ENCODE data around the gene NOTCH1.
A peak's percentile ranks its signal among the peaks of the same experiment; 100 is the strongest.
"Not testable (repeated sequence)": the region's sequence is repeated elsewhere in the genome, so short reads cannot be mapped to it uniquely, and the experiment has no call there.

The NOTCH1 gene

DNA sequence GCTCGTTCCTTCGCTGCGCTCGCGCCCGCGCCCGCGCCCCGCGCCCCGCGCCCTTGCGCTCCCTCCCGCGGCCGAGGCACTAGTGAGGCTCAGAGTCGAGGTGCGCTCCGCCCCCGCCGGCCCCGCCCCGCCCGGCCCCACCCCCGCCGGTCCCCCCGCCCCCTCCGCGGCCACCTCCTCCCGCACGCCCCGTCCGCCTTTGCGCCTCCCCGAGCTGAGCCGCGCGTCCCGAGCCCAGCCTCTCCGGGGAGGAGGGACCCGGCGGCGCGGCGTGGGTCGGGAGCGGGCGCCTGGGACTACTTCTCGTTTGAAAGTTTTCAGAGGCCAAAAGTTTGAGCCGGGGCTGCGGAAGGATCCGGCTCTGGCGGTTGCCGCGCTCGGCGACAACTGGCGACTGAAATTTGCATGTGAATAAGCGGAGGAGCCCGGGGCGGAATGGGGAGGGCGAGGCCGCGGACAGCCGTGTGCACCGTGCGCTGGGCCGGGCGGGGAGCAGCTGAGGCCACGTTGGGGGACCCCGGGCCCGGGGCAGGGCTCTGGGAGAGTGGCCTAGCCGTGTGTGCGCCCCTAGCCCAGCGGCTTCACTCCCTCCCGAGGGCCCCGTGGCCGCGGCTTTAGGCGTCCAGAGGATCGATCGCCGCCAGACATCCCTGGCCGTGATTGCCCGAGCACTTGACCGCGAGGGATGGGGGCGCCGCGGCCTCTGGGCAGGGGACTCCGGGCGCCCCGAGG is at the start of gene NOTCH1:
TSS of gene NOTCH1 (minus strand) at position 84 of the 732 bp plus-strand sequence. CDS start 262 bp downstream, outside the sequence.
- DNase-seq (ENCODE audit: low read depth), result peak; percentile 85

DNA sequence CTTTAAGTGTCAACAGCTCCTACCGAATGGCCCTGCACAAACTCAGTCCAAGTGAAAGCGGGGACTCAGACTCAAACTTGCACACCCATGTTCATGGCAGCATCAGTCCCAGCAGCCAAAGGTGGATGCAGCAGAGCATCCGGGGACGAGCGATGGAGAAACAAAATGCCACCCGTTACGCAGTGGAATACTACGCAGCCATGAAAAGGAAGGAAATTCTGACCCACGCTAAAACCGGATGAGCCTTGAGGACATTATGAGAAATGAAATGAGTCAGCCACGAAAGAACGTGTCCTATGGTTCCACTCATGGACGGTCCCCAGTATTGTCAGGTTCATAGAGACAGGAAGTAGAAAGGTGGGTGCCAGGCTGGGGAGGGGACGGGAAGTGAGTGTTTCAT is 48.6 kb upstream of the NOTCH1 start:
- DNase-seq (ENCODE audit: low read depth), result no peak

DNA sequence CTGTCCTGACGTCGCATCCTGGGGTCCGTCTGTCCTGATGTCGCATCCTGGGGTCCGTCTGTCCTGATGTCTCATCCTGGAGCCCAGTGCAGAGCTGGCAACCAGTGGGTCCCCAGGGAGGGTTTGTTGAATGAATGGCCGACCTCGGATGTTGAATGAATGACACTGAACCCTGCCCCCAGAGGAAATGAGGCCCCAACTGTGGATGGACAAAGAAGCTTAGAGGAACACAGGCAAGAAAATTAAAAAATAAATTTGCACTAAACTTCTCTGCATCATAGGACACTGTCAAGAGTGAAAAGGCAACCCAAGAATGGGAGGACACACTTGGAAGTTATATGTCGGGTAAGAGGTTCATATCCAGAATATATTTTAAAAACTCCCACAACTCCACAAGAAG is 47.7 kb upstream of the NOTCH1 start:
- no peak for DNase-seq (ENCODE audit: low read depth)

DNA sequence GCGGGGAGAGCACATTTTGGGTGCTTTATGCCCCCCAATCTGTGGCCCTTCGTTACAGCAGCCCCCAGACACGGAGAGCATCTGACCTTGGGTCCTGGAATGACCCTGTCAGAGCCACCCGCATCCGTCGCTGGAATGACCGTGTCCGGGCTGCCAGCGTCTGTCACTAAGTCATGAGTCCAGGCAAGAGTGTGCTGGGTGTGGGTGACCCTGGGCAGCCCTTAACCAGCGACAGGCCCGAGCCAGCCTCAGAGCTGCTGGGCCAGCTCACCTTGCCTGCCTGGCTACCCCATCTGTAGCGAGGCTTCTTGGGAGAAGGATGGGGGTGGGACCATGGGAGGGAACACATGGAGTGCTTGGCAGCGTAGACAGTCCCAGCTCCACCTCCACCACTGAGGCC is 46.8 kb upstream of the NOTCH1 start:
- no peak for DNase-seq (ENCODE audit: low read depth)

DNA sequence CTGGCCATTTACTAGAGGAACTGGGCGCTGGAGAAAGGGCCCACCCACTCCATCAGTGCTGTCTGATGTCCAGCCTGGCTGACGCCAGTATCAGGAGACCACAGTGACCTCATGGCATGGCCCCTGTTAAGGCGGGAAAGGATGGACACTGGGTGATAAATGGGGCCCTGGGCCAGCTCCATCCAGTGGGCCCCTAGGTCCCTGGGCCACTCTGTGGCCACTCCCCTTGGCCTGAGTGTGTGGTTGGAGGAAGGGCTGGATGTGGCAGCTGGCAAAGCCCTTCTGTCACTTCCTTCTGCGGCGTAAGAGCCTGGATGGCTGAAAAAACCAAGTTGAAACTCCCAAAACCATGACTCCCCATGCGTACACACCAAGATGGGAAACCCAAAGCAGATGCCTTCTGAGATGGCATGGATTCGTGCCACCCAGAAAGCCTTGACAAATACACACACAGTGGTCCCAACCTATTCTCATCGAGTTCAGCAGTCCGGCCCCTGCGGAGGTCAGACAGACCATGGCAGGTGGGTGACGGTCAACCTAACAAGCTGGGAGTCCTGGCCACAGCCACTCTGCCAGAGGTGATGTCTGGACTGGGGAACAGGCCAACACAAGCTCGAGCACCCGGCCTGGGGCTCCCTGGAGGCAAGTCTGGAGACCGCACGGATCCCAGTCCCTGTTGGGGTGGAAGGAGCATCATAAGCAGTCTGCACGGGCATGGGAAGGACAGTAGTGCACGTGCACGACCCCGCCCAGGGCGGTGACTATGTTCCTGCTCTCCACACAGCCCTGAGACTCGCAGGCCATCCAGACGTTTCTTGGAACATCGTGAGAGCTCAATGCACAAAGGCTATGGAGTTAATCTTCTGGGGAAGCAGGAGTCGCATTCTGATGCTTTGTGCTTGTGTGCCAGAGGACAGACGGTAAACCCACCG is 45.2 kb upstream of the NOTCH1 start:
- no peak for DNase-seq (ENCODE audit: low read depth)

DNA sequence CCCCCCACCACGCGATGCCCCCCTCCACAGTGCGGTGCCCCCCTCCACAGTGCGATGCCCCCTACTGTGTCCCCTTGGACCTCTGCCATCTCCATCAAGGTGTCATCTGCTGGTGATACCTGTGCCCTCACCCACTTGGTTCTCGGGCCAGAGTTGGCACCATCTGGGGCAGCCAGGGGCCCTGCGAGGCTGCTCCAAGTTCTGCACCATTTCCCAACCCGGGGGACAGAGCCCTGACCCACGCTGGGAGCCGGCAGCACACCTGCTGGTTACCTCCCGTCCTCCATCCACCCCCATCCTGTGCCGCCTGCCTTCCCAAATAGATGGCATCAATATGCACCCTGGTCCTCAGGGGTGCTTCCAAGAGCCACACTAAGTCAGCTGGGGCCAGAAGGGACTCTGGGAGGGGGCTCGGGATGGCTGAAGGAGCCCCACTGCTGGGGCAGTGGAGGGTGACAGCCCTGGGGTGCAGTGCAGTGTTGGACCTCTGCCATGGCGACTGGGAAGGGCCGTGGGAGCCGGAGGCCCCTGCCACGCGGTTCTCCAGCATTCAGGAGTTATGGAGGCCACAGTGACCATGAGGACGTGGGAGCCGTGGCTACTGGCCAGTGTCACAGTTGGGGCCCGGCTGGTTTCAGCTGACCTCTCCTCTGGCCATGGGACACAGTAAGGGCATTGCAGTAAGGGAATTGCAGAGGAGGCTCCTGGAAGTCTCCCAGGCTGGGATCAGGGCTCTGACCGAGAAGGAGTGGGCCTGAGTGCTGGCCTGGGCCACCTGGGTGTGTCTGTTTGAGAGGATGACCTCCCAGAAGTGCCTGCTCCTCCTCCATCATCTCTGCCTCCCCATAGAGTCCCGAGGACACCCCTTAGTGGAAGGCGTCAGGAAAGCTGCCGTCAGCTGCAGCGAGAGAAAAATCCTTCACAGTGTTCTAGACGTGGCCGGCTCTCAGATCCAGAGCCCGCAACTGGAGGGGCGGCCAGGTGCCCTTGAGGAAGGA is 44.2 kb upstream of the NOTCH1 start:
- no peak for DNase-seq (ENCODE audit: low read depth)

DNA sequence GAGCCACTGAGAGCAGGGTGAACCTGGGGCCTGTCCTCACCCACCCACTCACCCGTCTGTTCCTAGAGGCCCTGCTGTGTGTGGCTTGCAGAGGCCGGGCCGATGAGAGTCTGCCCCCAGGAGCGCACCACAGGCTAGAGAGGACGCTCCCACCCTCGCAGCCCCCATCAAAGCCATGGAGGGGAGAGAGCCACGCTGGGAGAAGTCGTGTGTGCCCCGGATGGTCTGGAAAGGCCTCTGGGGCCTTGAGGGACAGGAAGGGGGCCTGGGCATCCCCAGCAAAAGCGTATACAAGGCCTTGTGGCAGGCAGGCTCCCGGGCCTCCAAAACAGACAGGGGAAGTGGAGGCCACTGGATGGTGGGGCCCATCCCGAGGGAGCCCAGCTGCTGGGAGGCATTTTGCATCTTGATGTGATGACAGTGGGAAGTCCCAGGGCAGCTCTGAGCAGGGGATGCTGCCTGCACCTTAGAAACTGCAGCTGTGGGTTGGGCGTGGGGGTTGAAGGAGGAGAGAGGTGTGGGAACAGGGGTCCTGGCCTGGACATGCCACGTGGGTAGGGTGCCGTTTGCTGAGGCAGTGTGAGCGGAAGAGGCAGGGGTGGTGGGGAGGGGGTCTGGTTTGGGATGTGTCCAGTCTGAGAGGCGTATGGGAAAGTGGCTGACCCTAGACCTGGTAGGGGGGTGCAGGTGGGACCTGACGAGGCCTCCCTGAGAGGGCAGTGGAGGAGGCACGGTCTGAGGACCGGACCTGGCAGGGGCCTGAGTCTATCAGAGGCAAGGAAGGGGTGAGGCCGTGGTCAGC is 43.0 kb upstream of the NOTCH1 start:
- DNase-seq (ENCODE audit: low read depth), result no peak

DNA sequence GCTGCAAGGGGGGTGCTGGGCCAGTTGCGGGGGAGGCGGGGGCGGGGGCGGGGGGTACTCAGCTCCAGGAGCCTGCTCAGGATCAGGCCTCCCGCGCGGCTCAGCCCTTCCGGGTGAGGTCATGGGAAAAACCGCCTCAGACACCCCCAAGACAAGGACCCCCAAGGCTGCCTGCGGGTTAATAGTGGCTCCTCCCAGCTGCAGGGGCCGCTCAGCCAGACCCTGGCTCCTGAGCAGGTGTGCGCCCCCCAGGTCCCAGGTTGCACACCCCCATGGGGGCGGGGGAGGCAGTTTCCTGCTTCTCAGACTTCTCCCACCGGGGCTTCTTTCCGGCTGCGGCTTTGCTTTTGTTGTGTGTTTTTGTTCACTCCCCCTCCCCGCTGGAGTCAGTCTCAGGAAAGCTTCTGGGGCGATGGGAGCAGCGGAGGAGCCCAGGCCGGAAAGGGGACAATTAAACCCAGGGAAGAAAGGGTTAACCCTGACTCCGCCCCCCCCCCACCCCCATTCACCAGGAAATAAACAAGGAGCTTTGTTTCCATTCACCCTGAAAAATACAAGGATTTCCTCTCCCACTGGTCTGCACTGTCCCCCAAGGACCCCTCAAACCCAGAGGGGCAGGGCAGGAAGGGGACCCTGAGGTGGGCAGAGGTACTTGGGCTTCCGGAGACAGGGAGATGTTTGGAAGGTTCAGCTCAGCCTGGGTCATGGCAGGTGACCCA is 42.3 kb upstream of the NOTCH1 start:
- no peak for DNase-seq (ENCODE audit: low read depth)

DNA sequence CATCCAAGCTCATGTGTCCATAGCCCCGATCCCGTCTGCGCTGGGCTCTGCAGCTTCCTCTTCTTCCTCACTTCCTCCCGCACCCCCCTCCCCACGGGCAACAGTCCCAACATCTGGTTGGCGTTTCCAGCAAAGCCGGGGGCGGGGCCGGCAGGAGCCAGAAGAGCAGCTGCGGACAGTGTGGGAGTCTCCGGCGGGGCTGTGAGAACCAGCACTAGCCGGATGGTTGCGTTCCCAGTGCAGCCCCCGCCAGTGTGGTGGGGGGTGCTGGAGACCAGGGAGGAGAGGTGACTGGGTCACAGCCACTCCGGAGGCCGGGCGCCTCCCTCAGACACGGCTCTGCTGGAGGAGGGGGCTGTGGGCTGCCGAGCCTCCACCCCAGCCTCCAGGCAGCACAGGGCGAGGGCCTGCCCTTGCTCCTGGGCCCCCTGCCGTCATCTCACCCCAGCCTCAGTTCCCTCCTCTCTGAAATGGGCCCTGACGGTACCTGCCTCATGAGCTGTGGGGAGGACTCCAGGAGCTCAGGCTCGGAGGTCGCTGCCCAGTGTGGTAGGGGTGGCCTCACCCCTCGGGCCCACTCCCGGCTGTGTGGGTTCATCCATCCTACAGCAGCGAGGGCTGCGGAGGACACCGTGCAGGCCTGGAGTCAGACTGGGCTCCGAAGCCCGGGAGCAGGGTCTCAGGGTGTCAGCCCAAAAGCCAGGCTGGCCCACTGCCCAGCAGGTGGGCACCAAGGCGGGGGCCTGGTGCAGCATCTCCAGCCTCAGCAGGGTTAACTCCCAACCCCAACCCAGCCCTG is 41.5 kb upstream of the NOTCH1 start:
- no peak for DNase-seq (ENCODE audit: low read depth)

DNA sequence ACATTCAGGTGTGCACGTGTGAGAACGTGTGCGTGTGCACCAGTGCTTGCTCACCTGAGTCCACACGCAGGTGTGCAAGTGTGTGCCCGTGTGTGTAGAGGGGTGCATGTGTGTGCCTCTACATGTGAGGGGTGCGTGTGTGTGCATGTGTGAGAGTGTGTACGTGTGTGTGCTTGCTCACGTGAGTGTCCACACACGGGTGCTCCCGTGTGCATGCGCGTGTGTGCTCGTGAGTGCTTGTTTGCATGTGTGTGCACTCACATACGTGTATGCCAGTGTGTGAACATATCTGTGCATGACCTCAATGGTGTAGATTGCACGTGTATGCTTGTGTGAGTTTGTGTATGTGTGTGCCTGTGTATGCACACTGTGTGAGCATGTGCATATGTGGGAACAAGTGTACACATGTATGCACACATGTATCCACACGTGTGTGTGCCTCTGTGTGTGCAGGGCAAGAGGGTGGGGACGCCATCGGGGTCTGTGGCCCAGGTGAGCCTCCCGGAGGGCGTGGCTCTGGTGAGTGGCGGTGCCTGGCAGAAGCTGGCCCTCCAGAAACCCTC is 40.6 kb upstream of the NOTCH1 start:
- DNase-seq (ENCODE audit: low read depth), result no peak

DNA sequence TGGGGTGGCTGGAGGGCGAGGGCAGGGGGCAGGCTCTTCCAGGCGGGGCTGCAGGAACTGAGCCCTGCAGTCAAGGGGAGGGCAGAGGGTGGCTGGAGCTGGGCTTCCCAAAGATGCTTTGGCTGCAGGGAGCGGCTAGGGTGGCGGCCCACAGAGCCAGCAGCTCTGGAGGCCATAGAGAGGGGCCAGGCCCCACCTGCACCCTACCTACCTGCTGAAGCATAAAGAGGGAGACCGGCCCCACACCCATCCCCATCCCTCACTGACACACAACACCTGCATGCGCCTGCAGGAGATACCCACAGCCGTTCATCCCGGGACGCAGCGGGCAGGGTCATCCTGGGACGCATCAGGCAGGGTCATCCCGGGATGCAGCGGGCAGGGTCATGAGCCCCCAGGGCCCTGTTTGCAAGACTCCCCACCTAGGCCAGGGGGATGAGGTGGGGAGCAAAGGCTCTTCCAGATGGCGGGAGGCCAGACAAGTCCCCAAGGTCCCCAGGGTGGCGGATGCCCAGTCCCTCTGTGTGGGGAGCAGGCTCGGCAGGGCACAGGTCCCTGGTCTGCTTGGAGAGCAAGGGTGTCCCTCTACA is 39.8 kb upstream of the NOTCH1 start:
- DNase-seq (ENCODE audit: low read depth), result no peak

- no peak for DNase-seq (ENCODE audit: low read depth)
These were observed 39.1 kb upstream of the NOTCH1 start for GRCh38 chr9:136584934-136585333.

DNA sequence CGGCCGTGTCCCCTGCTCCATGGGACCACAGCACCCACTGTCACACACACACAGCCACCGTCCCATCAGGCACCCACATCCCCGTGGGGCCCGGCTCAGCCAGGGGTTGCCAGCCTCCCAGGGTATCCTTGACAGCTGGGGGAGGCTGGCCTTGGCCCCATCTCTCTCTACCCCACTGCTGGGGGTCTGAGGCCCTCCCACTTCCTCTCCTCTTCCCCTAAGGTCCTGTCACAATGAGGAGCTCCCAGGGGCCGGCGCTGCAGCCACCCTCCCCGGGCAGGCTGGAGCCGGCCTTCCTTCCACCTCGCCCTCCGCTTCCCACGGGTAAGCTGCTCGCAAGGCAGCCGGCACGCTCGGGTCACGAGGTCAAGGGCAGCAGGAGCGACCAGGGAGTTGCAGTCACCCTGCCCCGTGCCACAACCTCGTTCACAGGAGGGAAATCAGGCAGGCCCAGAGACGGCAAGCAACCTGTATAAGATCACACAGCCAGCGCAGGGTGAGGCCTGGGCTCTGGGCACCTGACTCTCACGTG is 38.6 kb upstream of the NOTCH1 start:
- DNase-seq (ENCODE audit: low read depth), result no peak

DNA sequence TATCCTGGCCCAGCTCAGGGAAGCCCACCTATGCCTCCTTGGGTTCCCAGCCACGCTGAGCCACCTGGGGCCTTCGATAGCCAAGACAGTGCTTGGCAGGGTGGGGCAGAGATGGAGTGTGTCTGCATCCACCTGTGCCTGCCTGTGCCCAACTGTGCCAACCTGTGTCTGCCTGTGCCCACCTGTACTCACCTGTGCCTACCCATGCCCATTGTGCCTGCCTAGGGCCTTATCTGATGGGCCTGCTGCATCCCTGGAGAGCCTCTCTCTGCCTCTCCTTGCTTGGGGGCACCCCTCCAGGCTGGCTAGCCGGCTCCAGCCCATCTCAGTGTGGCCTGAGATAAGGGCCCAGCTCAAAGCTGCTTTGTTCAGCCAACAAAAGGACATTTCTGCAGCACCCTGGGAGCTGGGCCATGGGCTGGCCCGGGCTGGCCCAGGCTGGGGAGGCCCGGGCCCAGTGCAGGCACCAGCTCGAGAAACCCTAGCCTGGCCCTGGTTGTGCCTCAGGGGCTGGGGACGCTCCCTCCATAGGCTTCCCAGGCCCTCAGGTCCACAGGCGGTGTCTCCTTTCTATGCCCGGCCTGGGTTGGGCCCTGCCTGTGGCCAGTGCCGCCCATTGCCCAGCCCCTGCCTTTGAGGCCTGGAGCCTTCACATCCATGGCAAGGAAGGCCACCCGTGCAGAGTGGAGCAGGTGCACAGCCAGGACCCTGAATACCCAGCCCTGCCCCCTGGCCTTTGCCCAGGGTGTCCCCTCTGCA is 37.3 kb upstream of the NOTCH1 start:
- DNase-seq (ENCODE audit: low read depth), result no peak

DNA sequence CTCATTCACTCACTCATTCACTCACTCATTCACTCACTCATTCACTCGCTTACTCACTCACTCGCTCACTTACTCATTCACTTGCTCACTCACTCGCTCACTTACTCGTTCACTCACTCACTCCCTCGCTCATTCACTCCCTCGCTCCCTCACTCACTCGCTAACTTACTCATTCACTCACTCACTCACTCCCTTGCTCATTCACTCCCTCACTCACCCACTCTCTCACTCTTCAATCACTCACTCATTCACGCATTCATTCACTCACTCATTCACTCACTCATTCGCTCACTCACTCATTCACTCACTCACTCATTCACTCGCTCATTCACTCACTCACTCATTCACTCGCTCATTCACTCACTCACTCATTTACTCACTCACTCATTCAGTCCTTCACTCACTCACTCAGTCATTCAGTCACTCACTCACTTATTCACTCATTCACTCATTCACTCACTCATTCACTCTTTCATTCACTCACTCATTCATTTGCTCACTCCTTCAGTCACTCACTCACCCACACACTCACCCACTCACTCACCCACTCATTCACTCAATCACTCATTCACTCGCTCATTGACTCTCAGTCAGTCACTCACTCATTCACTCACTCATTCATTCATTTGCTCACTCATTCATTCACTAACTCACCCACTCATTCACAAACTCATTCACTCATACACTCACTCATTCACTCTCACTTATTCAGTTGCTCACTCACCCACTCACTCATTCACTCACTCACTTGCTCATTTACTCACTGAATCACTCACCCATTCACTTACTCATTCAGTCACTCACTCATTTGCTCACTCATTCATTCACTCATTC is 36.0 kb upstream of the NOTCH1 start:
- no peak for DNase-seq (ENCODE audit: low read depth)

DNA sequence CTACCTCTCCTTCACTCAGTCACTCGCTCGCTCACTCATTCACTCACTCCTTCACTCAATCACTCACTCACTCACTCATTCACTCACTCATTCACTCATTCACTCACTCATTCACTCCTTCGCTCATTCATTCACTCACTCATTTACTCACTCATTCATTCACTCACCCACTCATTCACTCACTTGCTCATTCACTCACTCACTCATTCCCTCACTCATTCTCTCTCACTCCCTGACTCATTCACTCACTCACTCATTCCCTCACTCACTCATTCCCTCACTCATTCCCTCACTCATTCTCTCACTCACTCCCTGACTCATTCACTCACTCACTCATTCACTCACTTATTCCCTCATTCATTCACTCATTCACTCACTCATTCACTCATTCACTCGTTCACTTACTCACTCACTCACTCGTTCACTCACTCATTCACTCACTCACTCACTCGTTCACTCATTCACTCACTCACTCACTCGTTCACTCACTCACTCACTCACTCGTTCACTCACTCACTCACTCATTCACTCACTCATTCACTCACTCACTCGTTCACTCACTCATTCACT is 33.9 kb upstream of the NOTCH1 start:
- DNase-seq (ENCODE audit: low read depth), result not testable (repeated sequence)
